Activated T-cell treated with anti-CD3 and anti-CD28 coated beads, Interleukin-2, amount 50 U/mL, for 48 hours (primary cell): Measurements from ENCODE around the gene BCAR3.
"Not testable (repeated sequence)": the region's sequence is repeated elsewhere in the genome, so short reads cannot be mapped to it uniquely, and the experiment has no call there.

Experiments used
- DNase-seq, 2 experiments: peaks; one replicate each; pipeline ENCODE4 v3.0.0-alpha.2; 2020

Gene BCAR3

GRCh38 chr1:93593854-93594602 is 87.6 kb downstream of the BCAR3 start:
- no peak for DNase-seq

DNA sequence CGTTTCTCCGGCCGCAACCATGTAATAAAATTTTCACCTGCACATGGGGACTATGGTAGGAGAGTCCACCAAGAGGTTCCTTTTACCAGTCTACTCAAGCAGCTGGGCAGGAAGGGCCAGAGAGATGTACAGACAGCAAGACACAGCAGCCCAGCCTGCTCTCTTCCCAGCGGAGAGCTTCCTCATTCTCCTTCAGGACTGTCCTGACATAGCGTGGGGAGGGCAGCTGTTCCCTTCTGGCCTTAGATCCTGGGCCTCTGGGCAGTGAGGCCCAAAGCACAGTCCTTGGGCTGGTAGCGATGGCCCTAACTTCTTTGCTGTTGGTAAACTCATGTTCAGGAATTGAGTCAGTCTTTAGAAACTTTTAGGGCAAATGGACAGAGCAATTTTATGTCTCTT is 89.1 kb downstream of the BCAR3 start:
- DNase-seq, result no peak

DNA sequence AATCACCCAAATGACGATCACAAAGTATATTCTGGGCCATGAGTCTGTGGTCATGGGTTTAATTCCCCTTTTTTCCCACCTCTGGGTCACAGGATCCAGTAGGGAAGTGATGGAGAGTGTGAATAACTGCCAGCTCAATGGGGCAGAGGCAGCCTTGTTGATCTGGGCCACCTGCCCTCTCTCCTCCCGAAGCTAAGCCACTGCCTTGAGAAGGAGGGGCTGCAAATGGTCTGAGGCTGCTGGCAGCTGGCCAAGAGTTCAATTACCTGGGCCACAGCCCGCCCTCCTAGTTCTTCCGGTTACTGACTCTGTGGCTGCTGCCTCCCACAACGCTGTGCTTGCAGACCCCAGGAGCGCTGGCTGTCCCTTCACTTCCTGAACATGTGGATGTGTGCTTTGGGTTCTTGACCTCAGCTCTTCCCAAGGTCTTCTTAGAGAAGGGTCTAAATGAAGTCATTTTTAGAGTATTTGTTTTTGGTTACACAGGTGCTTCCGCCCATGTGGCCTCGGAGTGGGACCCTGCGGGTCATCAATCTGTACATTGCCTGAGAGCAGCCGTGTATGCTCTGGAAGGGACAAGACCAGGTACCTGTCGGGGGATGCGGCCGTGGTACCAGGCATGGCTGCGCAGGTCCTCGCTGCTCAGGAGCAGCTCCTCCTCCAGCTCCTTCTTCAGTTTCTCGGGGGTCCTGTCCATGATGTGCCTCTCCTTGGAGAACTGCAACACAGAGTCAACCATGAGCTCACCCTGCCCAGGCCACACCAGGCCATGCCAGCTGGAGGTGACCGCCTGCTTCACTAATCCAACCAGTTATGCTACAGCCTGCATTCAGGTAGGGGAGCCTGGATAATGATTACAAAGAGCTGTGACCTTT is 89.7 kb downstream of the BCAR3 start:
- DNase-seq, result peak in 1 of 2 experiments; percentile 30

DNA sequence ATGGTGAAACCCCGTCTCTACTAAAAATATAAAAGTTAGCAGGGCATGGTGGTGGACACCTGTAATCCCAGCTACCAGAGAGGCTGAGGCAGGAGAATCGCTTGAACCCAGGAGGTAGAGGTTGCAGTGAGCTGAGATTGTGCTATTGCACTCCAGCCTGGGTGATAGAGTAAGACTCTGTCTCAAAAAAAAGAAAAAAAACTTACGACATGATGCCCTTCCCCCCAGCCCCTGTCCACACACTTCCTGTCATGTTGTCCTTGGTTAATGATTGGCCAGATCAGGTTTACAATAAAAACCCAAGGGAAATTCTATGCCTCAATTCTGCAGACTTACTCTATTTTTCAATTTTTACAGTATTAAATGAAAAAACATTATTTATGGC is 90.4 kb downstream of the BCAR3 start:
- DNase-seq, result not testable (repeated sequence)

GRCh38 chr1:93588955-93589354 is 92.7 kb downstream of the BCAR3 start:
- no peak for DNase-seq

GRCh38 chr1:93588206-93588605 is 93.4 kb downstream of the BCAR3 start:
- peak; percentile 29 to 30 for DNase-seq

DNA sequence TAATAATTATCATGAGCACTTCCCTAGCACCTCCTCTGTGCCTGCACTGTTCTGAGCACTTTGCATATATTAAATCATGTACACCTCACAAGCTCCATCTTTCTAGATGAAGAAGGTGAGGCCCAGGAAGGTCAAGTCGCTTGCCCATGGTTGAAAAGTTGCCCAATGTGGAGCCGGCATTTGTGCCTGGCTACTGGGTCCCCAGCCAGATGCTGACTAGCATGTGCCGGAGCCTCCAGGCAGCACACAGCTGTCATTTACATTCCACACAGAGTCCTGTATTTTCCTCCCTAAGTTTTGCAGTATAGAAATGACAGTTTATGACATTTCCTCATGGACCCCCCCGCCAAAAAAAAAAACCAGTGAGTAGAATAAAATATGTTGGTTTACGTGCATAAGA is 94.3 kb downstream of the BCAR3 start:
- DNase-seq, result no peak

GRCh38 chr1:93585059-93585966 is 96.3 kb downstream of the BCAR3 start:
- DNase-seq, result no peak

DNA sequence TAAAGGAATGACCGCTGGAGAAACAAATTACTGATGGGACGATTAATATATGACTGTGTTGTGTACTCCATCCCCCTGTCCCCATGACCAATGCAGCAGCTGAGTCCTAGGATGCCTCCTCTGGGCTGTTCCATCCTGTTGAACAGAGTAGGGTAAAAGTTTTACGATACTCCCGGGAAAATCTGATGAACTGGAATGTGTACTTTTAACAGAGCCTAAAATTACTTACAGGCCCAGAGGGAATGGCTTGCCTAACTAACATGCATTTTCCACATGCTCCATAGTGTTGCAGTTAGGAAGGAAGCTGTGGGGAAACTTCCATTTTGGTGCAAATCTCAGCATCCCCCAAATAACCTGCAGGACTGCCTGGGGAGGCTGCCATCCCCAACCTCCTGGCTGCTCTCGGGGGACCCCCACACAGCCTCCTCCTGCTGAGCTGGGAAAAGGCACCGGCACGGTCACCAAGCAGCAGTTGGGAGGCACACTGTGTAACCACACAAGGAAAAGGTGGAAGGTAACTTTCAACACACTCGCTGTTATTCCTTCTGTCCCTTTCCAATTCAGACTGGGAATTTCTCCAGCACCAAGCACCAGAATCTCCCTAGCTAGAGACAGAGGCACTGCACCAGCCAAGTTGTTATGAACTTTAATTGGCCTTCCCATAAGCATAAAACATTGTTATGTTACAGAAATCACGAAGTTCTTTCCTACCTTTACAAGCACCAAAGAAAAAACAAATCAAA is 97.2 kb downstream of the BCAR3 start:
- no peak for DNase-seq

DNA sequence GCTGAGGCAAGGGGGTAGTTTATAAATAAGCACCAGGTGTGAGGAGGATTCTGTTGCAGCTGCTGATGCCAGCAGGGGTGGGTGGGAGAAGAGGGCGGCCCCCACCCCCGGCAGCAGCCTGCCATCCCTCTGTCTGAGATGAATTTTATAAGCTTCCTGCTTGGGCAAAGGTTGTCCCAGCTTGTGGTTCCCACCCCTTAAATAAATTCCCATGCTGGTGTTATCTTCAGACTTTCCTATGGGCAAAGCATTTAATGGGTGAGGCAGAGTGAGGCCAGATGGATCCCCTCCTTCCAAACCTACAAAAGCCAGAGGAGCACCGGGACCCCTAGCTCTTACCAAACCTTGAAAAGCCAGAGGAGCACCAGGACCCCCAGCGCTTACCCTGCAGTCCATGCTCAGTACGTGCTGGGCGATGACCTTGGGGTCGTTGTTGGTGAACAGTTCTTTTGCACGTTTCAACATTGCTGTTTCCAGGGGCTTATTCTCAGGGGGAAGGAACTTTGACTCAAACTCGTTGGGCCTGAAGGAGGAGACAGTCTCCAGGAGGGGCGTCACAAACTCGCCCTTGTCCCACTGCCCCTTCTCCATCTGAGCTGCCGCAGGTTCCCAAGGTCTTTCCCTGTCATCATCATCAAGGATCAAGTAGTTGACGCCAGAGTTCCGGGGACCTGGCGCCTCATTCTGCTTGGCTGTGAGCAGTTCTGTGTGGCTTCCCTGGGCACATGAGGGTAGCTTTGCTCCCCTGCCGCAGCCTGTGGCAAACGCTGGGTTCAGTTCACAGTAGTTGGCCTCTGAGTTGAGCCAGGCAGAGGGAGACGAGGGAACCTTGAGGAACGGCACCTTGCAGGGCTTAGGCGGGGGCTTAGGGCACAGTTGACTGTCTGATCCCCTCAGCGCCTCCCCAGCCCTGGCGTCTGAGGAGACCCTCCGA is 99.5 kb downstream of the BCAR3 start:
- DNase-seq, result no peak

DNA sequence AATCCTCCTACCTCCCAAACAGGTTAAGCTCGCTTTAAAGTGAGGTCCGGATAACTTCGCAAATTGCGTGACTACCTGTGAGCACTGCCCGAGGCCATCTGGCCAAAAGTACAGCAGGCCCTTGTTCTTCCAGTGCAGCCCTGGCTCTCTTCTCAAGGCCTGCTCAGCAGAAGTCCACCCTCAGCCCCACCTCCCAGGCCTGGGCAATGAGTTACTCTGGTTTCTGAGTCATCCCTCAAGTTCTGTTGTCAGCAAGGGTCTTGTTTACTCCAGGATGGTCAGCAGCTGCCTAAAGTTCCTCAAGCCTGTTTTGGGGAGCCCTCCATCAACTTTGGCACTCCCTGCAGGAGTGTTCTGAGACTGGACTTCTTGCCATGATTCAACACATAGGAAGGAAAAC is 101.7 kb downstream of the BCAR3 start:
- peak in 1 of 2 experiments; percentile 8 for DNase-seq

GRCh38 chr1:93578911-93579825 is 102.5 kb downstream of the BCAR3 start:
- DNase-seq, result peak in 1 of 2 experiments; percentile 6

DNA sequence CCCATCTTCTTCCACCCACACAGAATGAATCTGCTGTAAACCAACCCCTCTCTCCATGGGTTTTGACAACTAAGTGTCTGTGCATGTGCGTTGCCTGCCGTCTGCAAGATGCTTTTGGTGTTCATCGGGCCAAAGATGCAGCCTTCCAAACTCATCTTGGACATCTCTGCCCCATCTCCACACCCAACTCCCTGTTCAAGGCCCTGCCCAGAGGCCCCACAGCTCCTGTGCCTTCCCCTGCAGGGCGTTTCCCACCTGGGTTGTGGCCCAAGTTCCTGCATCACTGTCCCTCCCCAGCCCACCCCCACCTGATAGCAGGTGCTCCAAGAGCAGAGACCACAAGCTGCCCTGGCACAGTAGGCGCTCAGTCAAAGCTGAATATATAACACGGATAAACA is 103.2 kb downstream of the BCAR3 start:
- DNase-seq, result peak in 1 of 2 experiments; percentile 5

GRCh38 chr1:93577536-93578432 is 103.9 kb downstream of the BCAR3 start:
- peak in 1 of 2 experiments; percentile 9 for DNase-seq

- no peak for DNase-seq
These were observed 104.9 kb downstream of the BCAR3 start for GRCh38 chr1:93576746-93577145.

DNA sequence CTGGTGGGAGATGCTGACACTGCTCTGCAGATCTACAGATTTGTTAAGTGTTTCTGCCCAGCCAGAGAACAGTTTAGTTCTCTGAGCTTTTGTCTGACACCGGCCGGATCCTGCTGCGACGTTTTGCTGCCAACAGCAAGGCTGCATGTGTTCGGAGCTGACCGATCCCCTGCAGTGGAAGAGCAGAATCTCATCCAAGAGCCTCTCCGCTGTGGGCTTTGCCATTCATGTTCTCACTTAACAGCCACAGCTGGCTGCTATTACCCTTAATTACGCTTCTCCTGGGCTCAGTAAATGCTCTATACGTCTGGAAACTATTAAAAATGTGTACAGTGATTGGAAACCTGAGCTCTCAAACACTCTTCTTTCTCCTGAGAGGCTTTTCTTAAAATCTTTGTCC is 105.3 kb downstream of the BCAR3 start:
- DNase-seq, result no peak

- DNase-seq, result no peak
These were observed 105.9 kb downstream of the BCAR3 start for GRCh38 chr1:93575621-93576284.

DNA sequence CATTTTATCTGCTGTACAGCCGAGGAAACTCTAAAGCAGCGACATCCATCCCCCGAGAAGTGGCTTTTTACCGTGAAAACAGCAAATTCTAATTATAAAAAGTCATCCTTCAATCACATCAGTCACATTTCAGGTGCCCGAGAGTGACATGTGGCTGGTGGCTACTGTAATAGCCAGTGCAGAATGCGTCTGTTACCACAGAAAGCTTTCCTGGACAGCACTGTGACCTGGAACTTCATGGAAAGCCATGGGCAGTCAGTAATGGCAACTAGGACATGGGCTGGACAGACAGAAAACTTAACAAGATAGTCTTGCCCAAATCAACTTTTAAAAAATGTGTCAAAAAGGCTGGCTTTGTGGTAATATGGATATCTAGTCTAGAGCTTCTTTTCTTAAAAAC is 106.6 kb downstream of the BCAR3 start:
- no peak for DNase-seq
